PC-3 (cell line): ENCODE results near the gene SPEF2.

Source experiments
- EZH2phosphoT487 ChIP-seq: fragments of 300-600 bp; sonication (generic); IDR thresholded peaks from 2 replicates; pipeline ENCODE4 v1.6.1; 2018; ENCODE audit warnings: mild to moderate bottlenecking, antibody characterized with exemption, low read length, borderline replicate concordance
- TF ChIP-seq, protein P1 (sequence below): fragments of 300-600 bp; sonication (generic); conservative IDR thresholded peaks from 2 replicates; pipeline ENCODE4 v1.5.1; 2017; ENCODE audit warnings: antibody characterized with exemption, low read depth, mild to moderate bottlenecking, low read length

- no peak for TF ChIP-seq EZH2phosphoT487
- TF ChIP-seq, protein P1, sequence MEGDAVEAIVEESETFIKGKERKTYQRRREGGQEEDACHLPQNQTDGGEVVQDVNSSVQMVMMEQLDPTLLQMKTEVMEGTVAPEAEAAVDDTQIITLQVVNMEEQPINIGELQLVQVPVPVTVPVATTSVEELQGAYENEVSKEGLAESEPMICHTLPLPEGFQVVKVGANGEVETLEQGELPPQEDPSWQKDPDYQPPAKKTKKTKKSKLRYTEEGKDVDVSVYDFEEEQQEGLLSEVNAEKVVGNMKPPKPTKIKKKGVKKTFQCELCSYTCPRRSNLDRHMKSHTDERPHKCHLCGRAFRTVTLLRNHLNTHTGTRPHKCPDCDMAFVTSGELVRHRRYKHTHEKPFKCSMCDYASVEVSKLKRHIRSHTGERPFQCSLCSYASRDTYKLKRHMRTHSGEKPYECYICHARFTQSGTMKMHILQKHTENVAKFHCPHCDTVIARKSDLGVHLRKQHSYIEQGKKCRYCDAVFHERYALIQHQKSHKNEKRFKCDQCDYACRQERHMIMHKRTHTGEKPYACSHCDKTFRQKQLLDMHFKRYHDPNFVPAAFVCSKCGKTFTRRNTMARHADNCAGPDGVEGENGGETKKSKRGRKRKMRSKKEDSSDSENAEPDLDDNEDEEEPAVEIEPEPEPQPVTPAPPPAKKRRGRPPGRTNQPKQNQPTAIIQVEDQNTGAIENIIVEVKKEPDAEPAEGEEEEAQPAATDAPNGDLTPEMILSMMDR: no peak
These were observed 42.1 kb upstream of the SPEF2 start for GRCh38 chr5:35575578-35575977.
